HepG2 (cell line): Measurements from ENCODE around the gene DDX39B. TPM values are rescaled to one million over a fixed set of nuclear protein-coding genes. Genes with fewer than 3 reads are reported as not detected.

Source experiments
- CBFB ChIP-seq: sonication (generic); formaldehyde crosslinking; IDR thresholded peaks from 2 replicates; pipeline ENCODE4 v1.4.0; 2020; ENCODE audit warnings: missing genetic modification reagents
- FOXM1 ChIP-seq: sonication (generic); formaldehyde crosslinking; IDR thresholded peaks from 2 replicates; pipeline ENCODE4 v1.5.0; 2020; ENCODE audit warnings: missing genetic modification reagents
- HNRNPUL1 ChIP-seq: fragments of 200-400 bp; formaldehyde crosslinking; IDR thresholded peaks from 2 replicates; pipeline ENCODE4 v1.6.1; 2017; ENCODE audit warnings: low read depth, mild to moderate bottlenecking, low read length, moderate library complexity
- JUN ChIP-seq: sonication (generic); formaldehyde crosslinking; IDR thresholded peaks from 2 replicates; pipeline ENCODE4 v1.4.0; 2020; ENCODE audit warnings: mild to moderate bottlenecking, missing genetic modification reagents
- MXD4 ChIP-seq: IDR thresholded peaks from 2 replicates; pipeline ENCODE4 v1.6.1; 2016; ENCODE audit warnings: mild to moderate bottlenecking, missing biosample characterization, missing genetic modification reagents
- SETDB1 ChIP-seq: sonication (generic); formaldehyde crosslinking; IDR thresholded peaks from 2 replicates; pipeline ENCODE4 v1.5.1; 2020; ENCODE audit warnings: missing genetic modification reagents, mild to moderate bottlenecking, borderline replicate concordance
- SIN3A ChIP-seq: IDR thresholded peaks from 2 replicates; pipeline ENCODE4 v1.6.1; 2011; ENCODE audit warnings: low read depth, mild to moderate bottlenecking, control low read depth, low read length, borderline replicate concordance
- ZFP1 ChIP-seq: IDR thresholded peaks from 2 replicates; pipeline ENCODE4 v1.6.1; 2016
- ZFYVE20 ChIP-seq: sonication (generic); formaldehyde crosslinking; IDR thresholded peaks from 2 replicates; pipeline ENCODE4 v1.8.0; 2023; ENCODE audit warnings: low read depth, mild to moderate bottlenecking, moderate library complexity, missing genetic modification reagents, borderline replicate concordance
- ZNF225 ChIP-seq: sonication (generic); formaldehyde crosslinking; IDR thresholded peaks from 2 replicates; pipeline ENCODE4 v1.4.0; 2020; ENCODE audit warnings: mild to moderate bottlenecking, missing genetic modification reagents
- ZNF3 ChIP-seq: IDR thresholded peaks from 2 replicates; pipeline ENCODE4 v1.7.0; 2017; ENCODE audit warnings: inconsistent platforms
- ZNF383 ChIP-seq: sonication (generic); formaldehyde crosslinking; IDR thresholded peaks from 2 replicates; pipeline ENCODE4 v1.4.0; 2020; ENCODE audit warnings: missing genetic modification reagents, mild to moderate bottlenecking, borderline replicate concordance
- ZNF558 ChIP-seq: sonication (generic); formaldehyde crosslinking; IDR thresholded peaks from 2 replicates; pipeline ENCODE4 v1.9.0; 2022; ENCODE audit warnings: mild to moderate bottlenecking, missing genetic modification reagents, borderline replicate concordance
- ZNF570 ChIP-seq: sonication (generic); formaldehyde crosslinking; IDR thresholded peaks from 2 replicates; pipeline ENCODE4 v1.4.0; 2020; ENCODE audit warnings: mild to moderate bottlenecking, missing genetic modification reagents, borderline replicate concordance
- polyA plus RNA-seq, 8 experiments: library from polyadenylated mRNA; depleted of rRNA in 3 of 8; stranded (reverse) in 7 of 8; unstranded in 1 of 8; fragments of >200 nt; fragmentation: Illumina TruSeq in 4 of 8; extraction: Trizol in 4 of 8; gene quantifications; 2 replicates each; pipeline versions ENCODE4 v1.2.1 to v1.2.3, GENCODE V29; 2011 to 2016; ENCODE audit warnings: low read depth in 4 of 8, missing spikeins in 1 of 8, mixed read lengths in 1 of 8; ENCODE audit not compliant: insufficient read depth in 1 of 8
- total RNA-seq, 5 experiments: library from RNA; depleted of rRNA; stranded (reverse); fragments of >200 nt; fragmentation: Illumina TruSeq; extraction: Trizol; gene quantifications; 2 replicates each; pipeline ENCODE4 v1.2.3, GENCODE V29; 2016; ENCODE audit warnings: low read depth in 1 of 5
- TF ChIP-seq, protein P1 (sequence below): sonication (generic); formaldehyde crosslinking; IDR thresholded peaks from 2 replicates; pipeline ENCODE4 v1.4.0; 2020; ENCODE audit warnings: mild to moderate bottlenecking, low read depth, missing genetic modification reagents
- TF ChIP-seq, protein P2 (sequence below): sonication (generic); formaldehyde crosslinking; IDR thresholded peaks from 2 replicates; pipeline ENCODE4 v1.4.0; 2020; ENCODE audit warnings: missing genetic modification reagents
- TF ChIP-seq, protein P3 (sequence below): IDR thresholded peaks from 2 replicates; pipeline ENCODE4 v1.4.0; 2020; ENCODE audit warnings: mild to moderate bottlenecking, missing genetic modification reagents
- TF ChIP-seq, protein P4 (sequence below): IDR thresholded peaks from 2 replicates; pipeline ENCODE4 v1.6.1; 2018; ENCODE audit warnings: missing genetic modification reagents
- TF ChIP-seq, protein P5 (sequence below): sonication (generic); formaldehyde crosslinking; IDR thresholded peaks from 2 replicates; pipeline ENCODE4 v1.5.0; 2020; ENCODE audit warnings: missing genetic modification reagents
- TF ChIP-seq, protein P6 (sequence below): sonication (generic); formaldehyde crosslinking; IDR thresholded peaks from 2 replicates; pipeline ENCODE4 v1.4.0; 2020; ENCODE audit warnings: missing genetic modification reagents

Gene DDX39B
- total and polyA plus RNA-seq, 2 of the 13 experiments (the other 11 are each of a cell fraction or from before 2014, with no cell fraction given): 570 to 678 TPM

DNA sequence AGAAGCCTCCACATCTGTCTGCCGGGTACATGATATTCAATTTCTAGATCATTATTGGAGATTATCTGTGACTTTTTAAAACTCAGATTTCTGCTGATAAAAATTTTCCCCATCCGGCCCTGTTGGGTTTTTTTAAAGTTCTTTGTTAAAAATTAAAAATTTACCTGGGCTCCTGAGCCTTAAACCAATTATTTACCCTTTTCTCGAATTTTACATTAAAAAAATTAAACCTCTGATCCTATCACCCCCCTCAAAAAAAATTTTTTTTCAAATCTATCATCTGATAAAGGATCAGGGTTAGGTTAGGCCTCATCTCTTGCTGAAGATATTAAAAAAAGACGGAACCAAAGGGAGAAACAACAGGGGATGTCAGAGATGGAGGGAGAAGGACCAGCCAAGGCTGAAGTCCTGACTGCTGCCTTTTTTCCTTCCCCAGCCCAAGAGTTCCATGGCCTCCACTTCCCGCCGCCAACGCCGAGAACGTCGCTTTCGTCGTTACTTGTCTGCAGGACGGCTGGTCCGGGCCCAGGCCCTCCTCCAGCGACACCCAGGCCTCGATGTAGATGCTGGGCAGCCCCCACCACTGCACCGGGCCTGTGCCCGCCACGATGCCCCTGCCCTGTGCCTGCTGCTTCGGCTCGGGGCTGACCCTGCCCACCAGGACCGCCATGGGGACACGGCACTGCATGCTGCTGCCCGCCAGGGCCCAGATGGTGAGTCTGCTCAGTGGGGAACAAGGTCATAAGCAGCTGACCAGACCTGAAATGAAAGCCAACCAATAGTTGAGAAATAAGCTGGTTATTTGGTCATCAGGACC, 6.1 kb upstream of the DDX39B start (continued):
- TF ChIP-seq, protein P1, sequence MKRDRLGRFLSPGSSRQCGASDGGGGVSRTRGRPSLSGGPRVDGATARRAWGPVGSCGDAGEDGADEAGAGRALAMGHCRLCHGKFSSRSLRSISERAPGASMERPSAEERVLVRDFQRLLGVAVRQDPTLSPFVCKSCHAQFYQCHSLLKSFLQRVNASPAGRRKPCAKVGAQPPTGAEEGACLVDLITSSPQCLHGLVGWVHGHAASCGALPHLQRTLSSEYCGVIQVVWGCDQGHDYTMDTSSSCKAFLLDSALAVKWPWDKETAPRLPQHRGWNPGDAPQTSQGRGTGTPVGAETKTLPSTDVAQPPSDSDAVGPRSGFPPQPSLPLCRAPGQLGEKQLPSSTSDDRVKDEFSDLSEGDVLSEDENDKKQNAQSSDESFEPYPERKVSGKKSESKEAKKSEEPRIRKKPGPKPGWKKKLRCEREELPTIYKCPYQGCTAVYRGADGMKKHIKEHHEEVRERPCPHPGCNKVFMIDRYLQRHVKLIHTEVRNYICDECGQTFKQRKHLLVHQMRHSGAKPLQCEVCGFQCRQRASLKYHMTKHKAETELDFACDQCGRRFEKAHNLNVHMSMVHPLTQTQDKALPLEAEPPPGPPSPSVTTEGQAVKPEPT (CRISPR knock-in tag): no peak
- TF ChIP-seq JUN (CRISPR knock-in tag) (no peak), ZFP1 (CRISPR knock-in tag) (no peak), HNRNPUL1 (no peak), SIN3A (no peak), MXD4 (CRISPR knock-in tag) (no peak), ZNF225 (peak; percentile 71; the same call in 1 of the 2 replicates), ZNF558 (CRISPR knock-in tag) (no peak), ZNF570 (no peak), ZNF3 (CRISPR knock-in tag) (no peak), ZFYVE20 (no peak), CBFB (CRISPR knock-in tag) (no peak), FOXM1 (CRISPR knock-in tag) (no peak), SETDB1 (CRISPR knock-in tag) (no peak), ZNF383 (CRISPR knock-in tag) (no peak)
- TF ChIP-seq, protein P2, sequence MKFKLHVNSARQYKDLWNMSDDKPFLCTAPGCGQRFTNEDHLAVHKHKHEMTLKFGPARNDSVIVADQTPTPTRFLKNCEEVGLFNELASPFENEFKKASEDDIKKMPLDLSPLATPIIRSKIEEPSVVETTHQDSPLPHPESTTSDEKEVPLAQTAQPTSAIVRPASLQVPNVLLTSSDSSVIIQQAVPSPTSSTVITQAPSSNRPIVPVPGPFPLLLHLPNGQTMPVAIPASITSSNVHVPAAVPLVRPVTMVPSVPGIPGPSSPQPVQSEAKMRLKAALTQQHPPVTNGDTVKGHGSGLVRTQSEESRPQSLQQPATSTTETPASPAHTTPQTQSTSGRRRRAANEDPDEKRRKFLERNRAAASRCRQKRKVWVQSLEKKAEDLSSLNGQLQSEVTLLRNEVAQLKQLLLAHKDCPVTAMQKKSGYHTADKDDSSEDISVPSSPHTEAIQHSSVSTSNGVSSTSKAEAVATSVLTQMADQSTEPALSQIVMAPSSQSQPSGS (CRISPR knock-in tag): no peak
- TF ChIP-seq, protein P3, sequence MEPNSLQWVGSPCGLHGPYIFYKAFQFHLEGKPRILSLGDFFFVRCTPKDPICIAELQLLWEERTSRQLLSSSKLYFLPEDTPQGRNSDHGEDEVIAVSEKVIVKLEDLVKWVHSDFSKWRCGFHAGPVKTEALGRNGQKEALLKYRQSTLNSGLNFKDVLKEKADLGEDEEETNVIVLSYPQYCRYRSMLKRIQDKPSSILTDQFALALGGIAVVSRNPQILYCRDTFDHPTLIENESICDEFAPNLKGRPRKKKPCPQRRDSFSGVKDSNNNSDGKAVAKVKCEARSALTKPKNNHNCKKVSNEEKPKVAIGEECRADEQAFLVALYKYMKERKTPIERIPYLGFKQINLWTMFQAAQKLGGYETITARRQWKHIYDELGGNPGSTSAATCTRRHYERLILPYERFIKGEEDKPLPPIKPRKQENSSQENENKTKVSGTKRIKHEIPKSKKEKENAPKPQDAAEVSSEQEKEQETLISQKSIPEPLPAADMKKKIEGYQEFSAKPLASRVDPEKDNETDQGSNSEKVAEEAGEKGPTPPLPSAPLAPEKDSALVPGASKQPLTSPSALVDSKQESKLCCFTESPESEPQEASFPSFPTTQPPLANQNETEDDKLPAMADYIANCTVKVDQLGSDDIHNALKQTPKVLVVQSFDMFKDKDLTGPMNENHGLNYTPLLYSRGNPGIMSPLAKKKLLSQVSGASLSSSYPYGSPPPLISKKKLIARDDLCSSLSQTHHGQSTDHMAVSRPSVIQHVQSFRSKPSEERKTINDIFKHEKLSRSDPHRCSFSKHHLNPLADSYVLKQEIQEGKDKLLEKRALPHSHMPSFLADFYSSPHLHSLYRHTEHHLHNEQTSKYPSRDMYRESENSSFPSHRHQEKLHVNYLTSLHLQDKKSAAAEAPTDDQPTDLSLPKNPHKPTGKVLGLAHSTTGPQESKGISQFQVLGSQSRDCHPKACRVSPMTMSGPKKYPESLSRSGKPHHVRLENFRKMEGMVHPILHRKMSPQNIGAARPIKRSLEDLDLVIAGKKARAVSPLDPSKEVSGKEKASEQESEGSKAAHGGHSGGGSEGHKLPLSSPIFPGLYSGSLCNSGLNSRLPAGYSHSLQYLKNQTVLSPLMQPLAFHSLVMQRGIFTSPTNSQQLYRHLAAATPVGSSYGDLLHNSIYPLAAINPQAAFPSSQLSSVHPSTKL (CRISPR knock-in tag): no peak
- TF ChIP-seq, protein P4, sequence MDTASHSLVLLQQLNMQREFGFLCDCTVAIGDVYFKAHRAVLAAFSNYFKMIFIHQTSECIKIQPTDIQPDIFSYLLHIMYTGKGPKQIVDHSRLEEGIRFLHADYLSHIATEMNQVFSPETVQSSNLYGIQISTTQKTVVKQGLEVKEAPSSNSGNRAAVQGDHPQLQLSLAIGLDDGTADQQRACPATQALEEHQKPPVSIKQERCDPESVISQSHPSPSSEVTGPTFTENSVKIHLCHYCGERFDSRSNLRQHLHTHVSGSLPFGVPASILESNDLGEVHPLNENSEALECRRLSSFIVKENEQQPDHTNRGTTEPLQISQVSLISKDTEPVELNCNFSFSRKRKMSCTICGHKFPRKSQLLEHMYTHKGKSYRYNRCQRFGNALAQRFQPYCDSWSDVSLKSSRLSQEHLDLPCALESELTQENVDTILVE (CRISPR knock-in tag): 0 out of 2 replicates have a peak, but pooled peaks have one; percentile 25
- TF ChIP-seq, protein P5, sequence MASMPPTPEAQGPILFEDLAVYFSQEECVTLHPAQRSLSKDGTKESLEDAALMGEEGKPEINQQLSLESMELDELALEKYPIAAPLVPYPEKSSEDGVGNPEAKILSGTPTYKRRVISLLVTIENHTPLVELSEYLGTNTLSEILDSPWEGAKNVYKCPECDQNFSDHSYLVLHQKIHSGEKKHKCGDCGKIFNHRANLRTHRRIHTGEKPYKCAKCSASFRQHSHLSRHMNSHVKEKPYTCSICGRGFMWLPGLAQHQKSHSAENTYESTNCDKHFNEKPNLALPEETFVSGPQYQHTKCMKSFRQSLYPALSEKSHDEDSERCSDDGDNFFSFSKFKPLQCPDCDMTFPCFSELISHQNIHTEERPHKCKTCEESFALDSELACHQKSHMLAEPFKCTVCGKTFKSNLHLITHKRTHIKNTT: no peak
- TF ChIP-seq, protein P6, sequence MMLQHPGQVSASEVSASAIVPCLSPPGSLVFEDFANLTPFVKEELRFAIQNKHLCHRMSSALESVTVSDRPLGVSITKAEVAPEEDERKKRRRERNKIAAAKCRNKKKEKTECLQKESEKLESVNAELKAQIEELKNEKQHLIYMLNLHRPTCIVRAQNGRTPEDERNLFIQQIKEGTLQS: no peak
